Stimulated activated CD4-positive, alpha-beta T cell treated with anti-CD3 and anti-CD28 coated beads, TNF-alpha, amount 100 ng/mL, for 48 hours (primary cell): Measurements from ENCODE around the gene SRP54.
A peak's percentile ranks its signal among the peaks of the same experiment; 100 is the strongest.
"Not testable (repeated sequence)": the region's sequence is repeated elsewhere in the genome, so short reads cannot be mapped to it uniquely, and the experiment has no call there.

Experiments used
- DNase-seq, 3 donors: peaks; one replicate each; pipeline ENCODE4 v3.0.0-alpha.2; 2020; ENCODE audit warnings: low read depth in 3 of 3

SRP54 gene

GRCh38 chr14:34982421-34983147, at the start of gene SRP54:
Gene SRP54, plus strand, starts transcription at chr14:34982992. Its CDS starts 13,718 bp downstream, at chr14:34996710.
- peak; percentile 99 to 100 (median 99) for DNase-seq

- no peak for DNase-seq
Observed at GRCh38 chr14:34933301-34933700, 49.5 kb upstream of the SRP54 start.

- no peak for DNase-seq
Observed at GRCh38 chr14:34935488-34935887, 47.3 kb upstream of the SRP54 start.

- DNase-seq, result no peak
Observed at GRCh38 chr14:34937442-34937841, 45.4 kb upstream of the SRP54 start.

GRCh38 chr14:34937876-34938275, 44.9 kb upstream of the SRP54 start:
- DNase-seq, result no peak

- no peak for DNase-seq
Observed at GRCh38 chr14:34943506-34943905, 39.3 kb upstream of the SRP54 start.

GRCh38 chr14:34944744-34945143, 38.0 kb upstream of the SRP54 start:
- DNase-seq, result no peak

GRCh38 chr14:34946699-34947098, 36.1 kb upstream of the SRP54 start:
- DNase-seq, result no peak

GRCh38 chr14:34951286-34951685, 31.5 kb upstream of the SRP54 start:
- no peak for DNase-seq

- DNase-seq, result no peak
Observed at GRCh38 chr14:34956931-34957330, 25.9 kb upstream of the SRP54 start.

GRCh38 chr14:34957771-34958286, 25.0 kb upstream of the SRP54 start:
- DNase-seq, result no peak

- DNase-seq, result not testable (repeated sequence)
Observed at GRCh38 chr14:34962106-34962505, 20.7 kb upstream of the SRP54 start.

GRCh38 chr14:34964977-34965764, 17.6 kb upstream of the SRP54 start:
- DNase-seq, result no peak

GRCh38 chr14:34965912-34966311, 16.9 kb upstream of the SRP54 start:
- DNase-seq, result no peak

- DNase-seq, result peak in 1 of 3 donors; percentile 1
Observed at GRCh38 chr14:34966413-34966812, 16.4 kb upstream of the SRP54 start.

GRCh38 chr14:34970665-34971064, 12.1 kb upstream of the SRP54 start:
- DNase-seq, result no peak

- DNase-seq, result no peak
Observed at GRCh38 chr14:34971381-34971780, 11.4 kb upstream of the SRP54 start.

- no peak for DNase-seq
Observed at GRCh38 chr14:34971801-34972200, 11.0 kb upstream of the SRP54 start.

- DNase-seq, result no peak
Observed at GRCh38 chr14:34978444-34978843, 4.3 kb upstream of the SRP54 start.

- no peak for DNase-seq
Observed at GRCh38 chr14:34980337-34980900, 2.4 kb upstream of the SRP54 start.

GRCh38 chr14:34981743-34982420, 910 bp upstream of the SRP54 start:
- peak in 2 of 3 donors; percentile 8 to 20 for DNase-seq
